Trophoblast cell (in vitro differentiated cells and primary cell): ENCODE data around the gene HOXD10.

Experiments
- DNase-seq, 2 donors: peaks; one replicate each; pipeline ENCODE4 v3.0.0-alpha.2; 2016
- H2AFZ ChIP-seq: 2 replicates; pipeline ENCODE4 v1.6.1; 2013; ENCODE audit warnings: low read length, moderate library complexity, mild to moderate bottlenecking; ENCODE audit not compliant: insufficient read depth, poor library complexity
- H2AK5ac ChIP-seq: 2 replicates; pipeline ENCODE4 v1.6.1; 2013; ENCODE audit warnings: mild to moderate bottlenecking, low read length
- H2BK120ac ChIP-seq: 2 replicates; pipeline ENCODE4 v1.6.1; 2013; ENCODE audit warnings: low read length, mild to moderate bottlenecking, moderate library complexity; ENCODE audit not compliant: insufficient read depth, poor library complexity
- H2BK12ac ChIP-seq: 2 replicates; pipeline ENCODE4 v1.6.1; 2013; ENCODE audit warnings: mild to moderate bottlenecking, low read length, moderate library complexity
- H2BK5ac ChIP-seq: 2 replicates; pipeline ENCODE4 v1.6.1; 2013; ENCODE audit warnings: low read length, low read depth, moderate library complexity, mild to moderate bottlenecking; ENCODE audit not compliant: poor library complexity
- H3K14ac ChIP-seq: 2 replicates; pipeline ENCODE4 v1.6.1; 2013; ENCODE audit warnings: mild to moderate bottlenecking, low read length
- H3K18ac ChIP-seq: 2 replicates; pipeline ENCODE4 v1.6.1; 2013; ENCODE audit warnings: mild to moderate bottlenecking, low read length
- H3K23ac ChIP-seq: 2 replicates; pipeline ENCODE4 v1.6.1; 2013; ENCODE audit warnings: low read length
- H3K27ac ChIP-seq: 2 replicates; pipeline ENCODE4 v1.5.1; 2013; ENCODE audit warnings: low read depth, mild to moderate bottlenecking, inconsistent platforms, low read length, moderate library complexity
- H3K27me3 ChIP-seq: 2 replicates; pipeline ENCODE4 v1.6.1; 2013; ENCODE audit warnings: inconsistent platforms, mild to moderate bottlenecking, low read length, moderate library complexity; ENCODE audit not compliant: insufficient read depth
- H3K36me3 ChIP-seq, 2 experiments: 1 replicate in 1 of 2; 2 replicates in 1 of 2; pipeline ENCODE4 v1.6.1; 2013; ENCODE audit warnings: low read length in 2 of 2, mild to moderate bottlenecking in 2 of 2, moderate library complexity in 1 of 2; ENCODE audit not compliant: insufficient read depth in 2 of 2, control insufficient read depth in 1 of 2
- H3K4ac ChIP-seq: 2 replicates; pipeline ENCODE4 v1.6.1; 2013; ENCODE audit warnings: low read depth, mild to moderate bottlenecking, low read length, moderate library complexity
- H3K4me1 ChIP-seq, 2 experiments: 1 replicate in 1 of 2; 2 replicates in 1 of 2; pipeline ENCODE4 v1.6.1; 2013; ENCODE audit warnings: low read length in 2 of 2, mild to moderate bottlenecking in 2 of 2, moderate library complexity in 1 of 2; ENCODE audit not compliant: insufficient read depth in 2 of 2, control insufficient read depth in 1 of 2
- H3K4me2 ChIP-seq: 2 replicates; pipeline ENCODE4 v1.6.1; 2013; ENCODE audit warnings: inconsistent platforms, mild to moderate bottlenecking, low read length, moderate library complexity
- H3K4me3 ChIP-seq: 2 replicates; pipeline ENCODE4 v1.5.1; 2013; ENCODE audit warnings: mild to moderate bottlenecking, low read depth, low read length, inconsistent platforms
- H3K79me1 ChIP-seq: one replicate; pipeline ENCODE4 v1.6.1; 2013; ENCODE audit warnings: low read length
- H3K79me2 ChIP-seq: 2 replicates; pipeline ENCODE4 v1.6.1; 2013; ENCODE audit warnings: low read length, mild to moderate bottlenecking; ENCODE audit not compliant: control insufficient read depth, insufficient read depth, poor library complexity
- H3K9ac ChIP-seq: 2 replicates; pipeline ENCODE4 v1.6.1; 2013; ENCODE audit warnings: mild to moderate bottlenecking, low read length
- H3K9me3 ChIP-seq: 2 replicates; pipeline ENCODE4 v1.6.1; 2013; ENCODE audit warnings: low read depth, mild to moderate bottlenecking, control low read depth, inconsistent platforms, low read length; ENCODE audit not compliant: insufficient read depth
- H4K12ac ChIP-seq: 2 replicates; pipeline ENCODE4 v1.6.1; 2013; ENCODE audit warnings: low read depth, mild to moderate bottlenecking, low read length, moderate library complexity
- H4K8ac ChIP-seq: 2 replicates; pipeline ENCODE4 v1.6.1; 2013; ENCODE audit warnings: low read depth, mild to moderate bottlenecking, low read length, moderate library complexity
- H4K91ac ChIP-seq: one replicate; pipeline ENCODE4 v1.6.1; 2013; ENCODE audit warnings: low read depth, mild to moderate bottlenecking, low read length, moderate library complexity
- WGBS: extraction: QIAGEN DNeasy Blood & Tissue Kit; methylation state at CpG from one replicate; pipeline ENCODE4 v1.1.7; 2013; ENCODE audit warnings: missing lambda C conversion rate; ENCODE audit not compliant: insufficient read length, insufficient coverage; ENCODE audit errors: extremely low coverage; 5-methylcytosine and 5-hydroxymethylcytosine counted together

Gene HOXD10

GRCh38 chr2:176091329-176092258 is 25.0 kb upstream of the HOXD10 start:
- H3K14ac ChIP-seq: no peak overlapping the region
- H3K9ac ChIP-seq: no peak overlapping the region
- no peaks in the 10 kb centered on the region for H3K36me3 ChIP-seq
- H3K4me2 ChIP-seq: peak overlapping the region; percentile 32
- H2AFZ ChIP-seq: no peak overlapping the region
- H3K27ac ChIP-seq: no peak overlapping the region
- no peak overlapping the region for H2BK120ac ChIP-seq
- no peak overlapping the region for H2BK5ac ChIP-seq
- H4K12ac ChIP-seq: no peak overlapping the region
- H3K27me3 ChIP-seq: peaks cover 78% of the 10 kb centered on the region
- H3K4me1 ChIP-seq: peaks cover 9 to 11% of the 10 kb centered on the region in 2 experiments
- H3K4me3 ChIP-seq: no peak overlapping the region
- no peak overlapping the region for H2BK12ac ChIP-seq
- no CpG with 5 or more reads among the region's 31 CpGs for WGBS
- H3K18ac ChIP-seq: no peak overlapping the region
- no peak overlapping the region for H4K8ac ChIP-seq
- H3K9me3 ChIP-seq: peaks cover 4% of the 10 kb centered on the region
- H3K79me2 ChIP-seq: peaks cover 2% of the 10 kb centered on the region
- H2AK5ac ChIP-seq: no peak overlapping the region
- H4K91ac ChIP-seq: no peak overlapping the region
- no peak overlapping the region for H3K4ac ChIP-seq
- no peak for DNase-seq
- no peak overlapping the region for H3K23ac ChIP-seq
- no peaks in the 10 kb centered on the region for H3K79me1 ChIP-seq

DNA sequence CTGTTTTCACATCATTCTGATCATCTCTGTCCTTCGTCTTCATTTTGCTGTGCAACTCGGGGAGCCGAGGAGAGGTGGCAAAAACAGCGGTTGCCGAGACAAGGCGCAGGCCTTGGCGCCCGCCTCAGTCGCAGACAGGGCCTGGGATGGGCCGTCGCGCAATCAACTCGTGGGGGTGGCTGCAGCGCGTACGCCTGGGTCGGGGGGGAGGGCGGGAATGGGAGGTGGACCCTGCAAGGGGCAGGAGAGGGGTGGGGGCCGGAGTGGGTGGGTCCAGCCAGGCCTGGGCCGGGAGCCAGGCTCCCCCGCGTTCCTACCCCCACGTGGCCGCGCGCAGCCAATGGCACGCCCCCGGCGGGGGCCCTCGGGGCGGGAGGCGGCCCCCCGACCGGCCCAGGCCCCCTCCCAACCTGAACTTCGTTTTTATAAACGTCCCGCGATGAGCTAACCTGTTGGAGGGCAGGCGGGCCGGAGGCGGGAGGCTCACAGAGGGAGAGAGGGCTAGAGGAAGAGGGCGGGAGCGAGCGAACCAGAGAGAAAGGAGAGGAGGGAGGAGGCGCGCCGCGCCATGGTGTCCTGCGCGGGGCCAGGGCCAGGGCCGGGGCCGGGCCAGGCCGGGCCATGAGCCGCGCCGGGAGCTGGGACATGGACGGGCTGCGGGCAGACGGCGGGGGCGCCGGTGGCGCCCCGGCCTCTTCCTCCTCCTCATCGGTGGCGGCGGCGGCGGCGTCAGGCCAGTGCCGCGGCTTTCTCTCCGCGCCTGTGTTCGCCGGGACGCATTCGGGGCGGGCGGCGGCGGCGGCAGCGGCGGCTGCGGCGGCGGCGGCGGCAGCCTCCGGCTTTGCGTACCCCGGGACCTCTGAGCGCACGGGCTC is 24.1 kb upstream of the HOXD10 start, which contains the start of gene HOXD13:
TSS of gene HOXD13 (plus strand) at position 452 of the 875 bp plus-strand sequence. CDS start at position 622, 170 bp downstream.
- H3K14ac ChIP-seq: no peak within 1 kb of the TSS
- H3K9me3 ChIP-seq: peaks cover 4% of the 10 kb centered on the region
- H3K36me3 ChIP-seq: no peaks in the 10 kb centered on the region
- DNase-seq: no peak
- no peak within 1 kb of the TSS for H3K9ac ChIP-seq
- no peak within 1 kb of the TSS for H4K8ac ChIP-seq
- H2BK120ac ChIP-seq: no peak within 1 kb of the TSS
- H3K79me2 ChIP-seq: peaks cover 2% of the 10 kb centered on the region
- no peaks in the 10 kb centered on the region for H3K79me1 ChIP-seq
- H3K23ac ChIP-seq: no peak within 1 kb of the TSS
- H3K18ac ChIP-seq: no peak within 1 kb of the TSS
- H3K4me2 ChIP-seq: peak within 1 kb of the TSS; percentile 83
- peaks cover 81% of the 10 kb centered on the region for H3K27me3 ChIP-seq
- no peak within 1 kb of the TSS for H4K91ac ChIP-seq
- H2BK5ac ChIP-seq: no peak within 1 kb of the TSS
- WGBS: no CpG with 5 or more reads among the region's 95 CpGs
- no peak within 1 kb of the TSS for H3K4ac ChIP-seq
- peaks cover 12 to 13% of the 10 kb centered on the region in 2 experiments for H3K4me1 ChIP-seq
- H2BK12ac ChIP-seq: no peak within 1 kb of the TSS
- H3K4me3 ChIP-seq: peak within 1 kb of the TSS; percentile 67
- H2AK5ac ChIP-seq: no peak within 1 kb of the TSS
- peak within 1 kb of the TSS; percentile 53 for H2AFZ ChIP-seq
- H3K27ac ChIP-seq: no peak within 1 kb of the TSS
- no peak within 1 kb of the TSS for H4K12ac ChIP-seq

- Histone ChIP-seq H2BK120ac (no peak overlapping the region), H4K91ac (no peak overlapping the region), H2BK12ac (no peak overlapping the region), H3K9me3 (peaks cover 4% of the 10 kb centered on the region), H2AFZ (peak overlapping the region; percentile 53), H3K27me3 (peaks cover 78% of the 10 kb centered on the region), H3K79me1 (no peaks in the 10 kb centered on the region), H3K18ac (no peak overlapping the region), H3K4me2 (peak overlapping the region; percentile 83), H3K23ac (no peak overlapping the region), H3K4me1 (peaks cover 8 to 15% of the 10 kb centered on the region in 2 experiments), H3K9ac (no peak overlapping the region), H3K14ac (no peak overlapping the region), H2BK5ac (no peak overlapping the region), H4K12ac (no peak overlapping the region), H4K8ac (no peak overlapping the region), H3K4me3 (peak overlapping the region; percentile 67), H3K27ac (no peak overlapping the region), H2AK5ac (no peak overlapping the region), H3K79me2 (no peaks in the 10 kb centered on the region), H3K36me3 (no peaks in the 10 kb centered on the region), H3K4ac (no peak overlapping the region)
- no CpG with 5 or more reads among the region's 53 CpGs for WGBS
- DNase-seq: no peak
Measured at GRCh38 chr2:176093145-176093897, 23.3 kb upstream of the HOXD10 start.

- H4K12ac ChIP-seq: no peak overlapping the region
- no peak overlapping the region for H3K4me3 ChIP-seq
- no peaks in the 10 kb centered on the region for H3K79me1 ChIP-seq
- WGBS: no CpG with 5 or more reads among the region's 8 CpGs
- no peak overlapping the region for H3K27ac ChIP-seq
- H3K18ac ChIP-seq: no peak overlapping the region
- H2BK12ac ChIP-seq: no peak overlapping the region
- no peak overlapping the region for H2AFZ ChIP-seq
- no peak overlapping the region for H4K8ac ChIP-seq
- H3K4me1 ChIP-seq: peaks cover 8 to 20% of the 10 kb centered on the region in 2 experiments
- no peak overlapping the region for H3K9ac ChIP-seq
- H3K9me3 ChIP-seq: peaks cover 6% of the 10 kb centered on the region
- DNase-seq: no peak
- peaks cover 78% of the 10 kb centered on the region for H3K27me3 ChIP-seq
- H2BK120ac ChIP-seq: no peak overlapping the region
- H3K4ac ChIP-seq: no peak overlapping the region
- no peaks in the 10 kb centered on the region for H3K79me2 ChIP-seq
- no peak overlapping the region for H4K91ac ChIP-seq
- H2AK5ac ChIP-seq: no peak overlapping the region
- H2BK5ac ChIP-seq: no peak overlapping the region
- no peak overlapping the region for H3K4me2 ChIP-seq
- no peak overlapping the region for H3K23ac ChIP-seq
- H3K14ac ChIP-seq: no peak overlapping the region
- no peaks in the 10 kb centered on the region for H3K36me3 ChIP-seq
Measured at GRCh38 chr2:176093898-176094249, 22.7 kb upstream of the HOXD10 start.
